Thoracic aorta (tissue), 2 donors: ENCODE measurements around the gene EIF4G2. TPM values are rescaled to one million over a fixed set of nuclear protein-coding genes. Genes with fewer than 3 reads are reported as not detected.

Source experiments
- ATAC-seq: fragments of 150-250 bp; one replicate; pipeline ENCODE4 v1.8.0; 2017; ENCODE audit warnings: low read depth; ENCODE audit not compliant: insufficient number of reproducible peaks, low FRiP score
- DNase-seq: peaks from one replicate; pipeline ENCODE4 v3.0.0-alpha.2; 2020; ENCODE audit warnings: low spot score
- H3K27ac ChIP-seq, 2 donors: fragments of 200-600 bp; sonication (generic); 1 replicate in 1 of 2; 2 replicates in 1 of 2; pipeline ENCODE4 v1.5.1; 2016; ENCODE audit warnings: mild to moderate bottlenecking in 2 of 2, moderate library complexity in 2 of 2
- H3K27me3 ChIP-seq: fragments of 200-600 bp; sonication (generic); replicated peaks from 2 replicates; pipeline ENCODE4 v1.6.0; 2016; ENCODE audit warnings: mild to moderate bottlenecking; ENCODE audit not compliant: insufficient read depth
- H3K36me3 ChIP-seq: fragments of 200-600 bp; sonication (generic); one replicate; pipeline ENCODE4 v1.5.1; 2016
- H3K4me1 ChIP-seq, 2 donors: fragments of 200-600 bp; sonication (generic); 1 replicate in 1 of 2; 2 replicates in 1 of 2; pipeline versions ENCODE4 v1.5.1 to v1.6.0; 2016; ENCODE audit warnings: low read depth in 2 of 2, mild to moderate bottlenecking in 1 of 2; ENCODE audit not compliant: control insufficient read depth in 1 of 2
- H3K4me3 ChIP-seq: fragments of 200-600 bp; sonication (generic); 2 replicates; pipeline ENCODE4 v1.5.1; 2016; ENCODE audit warnings: mild to moderate bottlenecking
- H3K9me3 ChIP-seq: fragments of 200-600 bp; sonication (generic); 2 replicates; pipeline ENCODE4 v1.5.1; 2016
- CTCF ChIP-seq: fragments of 200-600 bp; sonication (generic); IDR thresholded peaks from one replicate; pipeline ENCODE4 v1.5.1; 2019; ENCODE audit warnings: antibody characterized with exemption
- total RNA-seq, 2 donors: library from RNA; depleted of rRNA; stranded (reverse); fragments of >200 nt; gene quantifications; one replicate each; pipeline versions ENCODE4 v1.1.0 to v1.2.3, GENCODE V29; 2016

EIF4G2 gene
- total RNA-seq, 2 donors from 2014 or later, result 361 to 564 TPM

- ATAC-seq (no peak), DNase-seq (no peak)
- peaks cover 52% of the 10 kb centered on the region for H3K36me3 ChIP-seq
- H3K27me3 ChIP-seq, result no peaks in the 10 kb centered on the region
- no peak overlapping the region for H3K27ac ChIP-seq
- TF ChIP-seq CTCF, result no peak
- no peak overlapping the region for H3K4me3 ChIP-seq
- H3K4me1 ChIP-seq, result no peaks in the 10 kb centered on the region
- no peaks in the 10 kb centered on the region for H3K9me3 ChIP-seq
Measured at GRCh38 chr11:10771457-10771856, 37.3 kb downstream of the EIF4G2 start.

- TF ChIP-seq CTCF, result peak; percentile 44
- Histone ChIP-seq H3K36me3 (peaks cover 48% of the 10 kb centered on the region), H3K4me3 (no peak overlapping the region), H3K4me1 (no peaks in the 10 kb centered on the region), H3K9me3 (no peaks in the 10 kb centered on the region), H3K27me3 (no peaks in the 10 kb centered on the region), H3K27ac (no peak overlapping the region)
- ATAC-seq (no peak), DNase-seq (no peak)
Measured at GRCh38 chr11:10770626-10771254, 38.0 kb downstream of the EIF4G2 start.

- peaks cover 25% of the 10 kb centered on the region for H3K36me3 ChIP-seq
- no peak for DNase-seq
- no peak overlapping the region for H3K27ac ChIP-seq
- no peak for ATAC-seq
- no peaks in the 10 kb centered on the region for H3K4me1 ChIP-seq
- no peaks in the 10 kb centered on the region for H3K9me3 ChIP-seq
- no peak for TF ChIP-seq CTCF
- H3K27me3 ChIP-seq, result no peaks in the 10 kb centered on the region
- H3K4me3 ChIP-seq, result no peak overlapping the region
Measured at GRCh38 chr11:10764412-10764811, 44.3 kb downstream of the EIF4G2 start.

GRCh38 chr11:10763766-10764165, 45.0 kb downstream of the EIF4G2 start:
- ATAC-seq (no peak), DNase-seq (no peak)
- H3K27ac ChIP-seq, result no peak overlapping the region
- no peak for TF ChIP-seq CTCF
- H3K27me3 ChIP-seq, result no peaks in the 10 kb centered on the region
- peaks cover 25% of the 10 kb centered on the region for H3K36me3 ChIP-seq
- no peaks in the 10 kb centered on the region for H3K9me3 ChIP-seq
- no peaks in the 10 kb centered on the region for H3K4me1 ChIP-seq
- H3K4me3 ChIP-seq, result no peak overlapping the region

- Histone ChIP-seq H3K4me3 (no peak overlapping the region), H3K27me3 (no peaks in the 10 kb centered on the region), H3K27ac (no peak overlapping the region), H3K36me3 (peaks cover 24% of the 10 kb centered on the region), H3K4me1 (no peaks in the 10 kb centered on the region), H3K9me3 (no peaks in the 10 kb centered on the region)
- ATAC-seq (no peak), DNase-seq (no peak)
- no peak for TF ChIP-seq CTCF
Measured at GRCh38 chr11:10762913-10763421, 45.8 kb downstream of the EIF4G2 start.
